Measurements from ENCODE around the gene MGMT.
"Not testable (repeated sequence)": the region's sequence is repeated elsewhere in the genome, so short reads cannot be mapped to it uniquely, and the experiment has no call there.

Gene MGMT

GRCh38 chr10:129466703-129467358 lies at the start of gene MGMT:
MGMT (plus strand) TSS chr10:129467241.
- DNase-seq (ENCODE audit: low spot score): peak; percentile 84

DNA sequence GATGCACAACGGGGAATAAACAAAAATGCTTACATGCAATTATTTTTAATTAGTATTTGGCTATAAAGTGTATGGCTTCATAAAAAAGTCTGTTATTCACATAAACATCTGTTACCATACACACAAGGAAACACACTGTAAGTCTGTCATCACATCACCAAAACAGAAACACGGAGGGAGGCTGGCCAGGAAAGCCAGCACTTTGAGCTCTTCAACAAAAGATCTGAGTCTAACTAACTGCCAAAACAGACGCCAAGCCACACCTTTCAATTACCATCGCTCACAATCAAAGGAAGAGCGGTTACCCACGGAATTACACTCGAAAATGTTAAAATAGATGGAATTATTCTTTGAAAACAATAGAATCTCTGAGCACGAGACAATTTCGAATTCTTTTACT lies 49.2 kb upstream of the MGMT start:
- no peak for DNase-seq (ENCODE audit: low spot score)

DNA sequence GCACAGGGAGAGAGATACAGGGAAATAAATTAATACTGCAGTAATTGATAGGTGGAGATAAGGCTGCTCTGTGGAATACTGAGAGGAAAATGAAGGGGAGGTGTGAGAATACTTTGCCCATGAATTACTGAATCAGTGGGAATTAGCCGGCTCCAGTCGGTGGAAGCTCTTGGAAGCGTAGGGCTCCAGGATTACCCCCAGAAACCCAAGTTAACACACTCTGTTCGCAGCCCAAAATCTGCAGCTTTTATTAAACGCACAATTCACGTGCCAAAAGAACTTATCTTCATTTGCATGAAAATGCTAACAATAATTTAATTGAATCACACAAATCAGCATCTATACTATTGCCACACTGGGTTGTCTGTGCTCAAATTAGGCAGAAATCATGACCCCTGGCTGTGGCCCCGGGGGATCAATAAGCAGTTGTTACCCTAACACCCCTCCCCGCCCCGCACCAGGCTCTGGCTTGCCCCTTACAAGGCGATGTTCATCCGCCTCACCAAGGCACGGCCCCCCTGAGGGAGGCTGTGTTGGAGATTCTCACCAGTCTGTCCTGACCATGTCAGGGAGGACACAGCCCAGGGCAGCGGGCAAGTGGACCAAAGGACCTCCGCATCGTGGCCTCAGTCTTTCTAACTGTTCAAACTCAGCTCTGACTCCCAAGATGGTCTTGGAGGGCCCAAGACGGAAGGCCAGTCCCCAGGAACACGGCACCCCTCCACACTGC lies 48.4 kb upstream of the MGMT start:
- no peak for DNase-seq (ENCODE audit: low spot score)

DNA sequence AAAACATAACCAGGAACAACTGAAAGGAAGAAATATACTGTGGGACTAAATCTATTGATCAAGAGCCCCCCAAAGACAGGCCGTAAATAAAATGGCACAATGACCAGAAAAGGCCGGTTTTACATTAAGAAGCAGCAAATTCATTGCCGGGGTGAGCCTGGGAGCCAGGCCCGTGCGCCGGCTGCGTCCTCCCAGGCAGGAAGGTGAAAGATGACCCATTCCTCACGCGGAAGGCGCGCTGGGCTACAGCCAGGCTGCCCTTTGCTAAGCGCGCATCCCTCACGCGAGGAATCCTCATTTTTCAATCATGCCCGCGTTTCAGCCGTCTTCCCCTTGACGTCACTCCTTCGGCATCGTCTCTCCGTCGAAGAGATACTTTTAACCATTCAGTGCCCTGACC lies 47.6 kb upstream of the MGMT start:
- no peak for DNase-seq (ENCODE audit: low spot score)

GRCh38 chr10:129421399-129422010 lies 45.5 kb upstream of the MGMT start:
- DNase-seq (ENCODE audit: low spot score): no peak

DNA sequence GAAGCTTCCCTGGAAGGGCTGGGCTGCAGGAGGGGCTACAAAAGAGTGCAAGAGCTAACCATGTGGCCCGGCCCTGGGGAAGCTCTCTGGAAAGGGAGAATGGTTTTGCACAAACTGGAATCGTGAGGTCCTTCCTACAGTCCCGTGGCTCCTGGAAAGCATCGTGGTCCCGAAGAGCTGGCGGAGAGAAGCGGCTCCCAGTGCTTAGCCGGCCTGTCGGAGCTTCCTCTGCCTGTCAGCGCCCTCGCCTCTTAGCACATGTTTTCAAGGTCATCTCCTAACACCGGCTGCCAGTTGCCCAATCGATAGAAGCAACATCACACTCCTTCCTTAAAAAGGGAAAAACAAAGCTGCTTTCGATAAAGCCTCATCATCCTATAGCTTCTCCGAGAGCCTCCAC lies 42.1 kb upstream of the MGMT start:
- no peak for DNase-seq (ENCODE audit: low spot score)

DNA sequence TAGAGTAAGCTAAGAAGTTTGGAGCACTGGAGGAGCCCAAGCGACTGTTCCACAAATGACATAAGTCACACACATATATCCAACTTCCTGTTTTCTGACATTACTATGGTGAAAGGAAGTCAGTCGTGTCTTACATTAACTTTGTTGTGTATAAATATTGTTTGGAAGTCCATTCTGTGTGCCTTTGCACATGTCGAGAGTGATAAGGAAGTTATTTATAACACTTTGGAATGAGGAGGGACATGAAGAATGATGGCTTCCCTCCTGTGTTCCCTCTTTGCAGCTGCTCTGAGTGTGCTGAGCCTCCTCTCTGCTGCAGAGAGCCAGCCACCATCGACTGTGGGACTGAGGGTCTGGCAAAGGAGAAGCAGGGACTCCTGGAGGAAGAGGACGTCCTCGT lies 40.4 kb upstream of the MGMT start:
- DNase-seq (ENCODE audit: low spot score): no peak

GRCh38 chr10:129433266-129433665 lies 33.8 kb upstream of the MGMT start:
- DNase-seq (ENCODE audit: low spot score): no peak

- DNase-seq (ENCODE audit: low spot score): not testable (repeated sequence)
Observed at GRCh38 chr10:129435724-129436123, 31.3 kb upstream of the MGMT start.

- DNase-seq (ENCODE audit: low spot score): no peak
Observed at GRCh38 chr10:129438024-129438423, 29.0 kb upstream of the MGMT start.

GRCh38 chr10:129440247-129440646 lies 26.8 kb upstream of the MGMT start:
- no peak for DNase-seq (ENCODE audit: low spot score)

DNA sequence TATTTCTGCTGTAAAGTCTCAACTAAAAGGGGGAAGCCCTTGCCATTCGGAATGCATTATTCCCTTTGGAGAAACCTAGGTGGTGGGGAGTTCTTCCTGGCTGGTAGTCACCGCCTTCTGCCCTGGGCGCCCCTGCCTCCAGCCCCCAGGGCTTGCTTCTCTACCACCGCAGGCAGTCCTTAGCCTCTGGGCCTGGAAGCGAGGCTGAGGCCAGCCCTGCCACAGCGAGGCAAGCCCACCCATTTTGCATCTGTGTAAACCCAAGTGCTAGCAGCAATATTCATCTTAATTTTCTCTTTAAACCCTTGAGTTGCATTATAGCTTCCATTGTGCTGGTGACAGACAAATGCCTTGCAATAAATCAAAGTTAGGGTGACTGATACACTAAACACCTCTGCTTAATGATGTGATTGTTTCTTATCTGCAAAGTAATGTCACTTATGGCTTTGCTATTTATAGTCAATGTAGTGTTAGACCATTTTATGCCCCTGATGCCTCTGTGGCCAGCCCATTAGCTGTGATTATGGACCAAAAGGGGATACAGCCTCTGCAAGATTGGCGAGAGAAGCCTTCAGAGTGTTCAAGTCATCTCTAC lies 26.2 kb upstream of the MGMT start:
- no peak for DNase-seq (ENCODE audit: low spot score)

DNA sequence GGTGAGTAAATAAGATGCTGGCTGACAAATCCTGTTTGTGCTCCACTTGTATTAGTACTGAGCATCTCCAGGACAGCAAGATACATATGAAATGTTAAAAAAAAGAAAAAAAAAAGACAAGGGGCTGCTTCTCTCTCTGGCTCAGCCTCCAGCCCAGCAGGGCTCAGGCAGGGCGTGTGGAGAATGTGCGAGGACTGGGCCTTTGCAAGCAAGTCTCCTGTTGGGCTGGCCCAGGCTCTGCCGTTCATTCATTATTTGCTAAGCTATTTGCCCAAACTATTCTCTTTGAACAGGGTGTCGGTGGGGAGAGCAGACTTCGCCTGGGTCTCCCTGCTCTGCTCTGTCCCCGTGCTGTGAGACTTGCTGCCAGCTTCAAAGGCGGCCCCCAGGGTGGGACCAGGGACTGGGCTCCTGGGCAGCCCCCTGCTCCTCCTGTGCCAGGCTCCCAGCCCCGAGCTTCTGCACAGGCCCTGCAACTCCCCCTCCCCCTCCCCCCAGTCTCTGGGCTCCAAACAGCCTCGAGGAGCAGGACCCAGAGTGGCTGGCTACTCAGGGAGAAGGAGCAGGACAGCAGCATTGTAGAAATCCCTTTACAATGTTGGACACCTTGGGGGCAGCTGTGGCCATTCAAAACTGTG lies 25.6 kb upstream of the MGMT start:
- no peak for DNase-seq (ENCODE audit: low spot score)

GRCh38 chr10:129442866-129443265 lies 24.2 kb upstream of the MGMT start:
- no peak for DNase-seq (ENCODE audit: low spot score)

GRCh38 chr10:129444359-129444758 lies 22.7 kb upstream of the MGMT start:
- DNase-seq (ENCODE audit: low spot score): no peak

GRCh38 chr10:129445436-129446182 lies 21.4 kb upstream of the MGMT start:
- no peak for DNase-seq (ENCODE audit: low spot score)

DNA sequence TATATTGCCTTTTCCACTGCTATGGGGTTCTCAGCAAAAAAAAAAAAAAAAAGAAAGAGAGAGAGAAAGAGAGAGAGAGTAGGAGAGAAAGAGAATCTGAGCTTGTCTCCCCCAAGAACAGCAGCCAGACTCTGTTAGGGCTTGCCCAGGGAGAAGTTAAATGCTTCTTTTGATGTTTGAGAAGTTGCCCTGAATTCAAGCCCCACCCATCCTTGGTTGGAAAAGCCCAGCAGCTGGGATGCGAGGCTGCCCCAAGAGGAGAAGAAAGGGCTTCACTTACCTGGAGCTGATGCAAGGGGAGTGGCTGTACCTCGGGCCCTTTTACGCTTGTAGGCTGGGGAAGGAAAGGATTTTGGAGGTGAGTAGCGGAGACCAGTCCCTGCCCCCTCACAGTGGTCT lies 20.9 kb upstream of the MGMT start:
- DNase-seq (ENCODE audit: low spot score): no peak

GRCh38 chr10:129447486-129447885 lies 19.6 kb upstream of the MGMT start:
- DNase-seq (ENCODE audit: low spot score): no peak

- no peak for DNase-seq (ENCODE audit: low spot score)
Observed at GRCh38 chr10:129448086-129448485, 19.0 kb upstream of the MGMT start.

DNA sequence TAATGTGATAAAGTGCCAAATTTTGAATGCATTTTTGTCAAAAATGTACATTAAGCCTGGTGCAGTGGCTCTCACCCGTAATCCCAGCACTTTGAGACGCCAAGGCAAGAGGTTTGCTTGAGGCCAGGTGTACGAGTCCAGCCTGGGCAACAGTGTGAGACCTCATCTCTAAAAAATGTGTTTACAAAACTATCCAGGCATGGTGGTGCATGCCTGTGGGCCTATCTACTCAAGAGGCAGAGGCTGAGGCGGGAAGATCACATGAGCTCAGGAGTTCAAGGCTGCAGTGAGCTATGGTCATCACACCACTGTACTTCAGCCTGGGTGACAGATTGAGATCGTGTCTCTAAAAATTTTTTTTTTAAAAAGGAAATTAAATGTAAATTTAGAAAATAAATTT lies 18.5 kb upstream of the MGMT start:
- no peak for DNase-seq (ENCODE audit: low spot score)

DNA sequence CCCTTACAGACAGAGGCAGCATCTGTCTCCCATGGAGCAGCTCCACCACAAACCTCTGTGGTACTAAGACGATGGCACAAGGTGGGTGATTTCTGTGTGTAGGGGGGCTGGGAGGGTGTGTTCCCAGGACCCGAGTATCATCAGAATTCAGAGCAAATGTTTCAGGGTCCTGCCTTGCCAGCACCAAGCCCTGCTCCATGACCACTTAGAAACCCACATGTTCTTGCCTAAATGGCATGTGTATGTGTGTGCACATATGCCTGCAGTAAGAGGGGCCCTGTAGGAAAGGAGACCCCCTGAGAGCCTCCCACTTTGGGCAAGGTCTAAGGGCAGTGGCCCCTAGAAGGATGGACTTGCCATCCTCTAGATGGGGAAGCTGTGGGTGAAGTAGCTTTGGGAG lies 17.1 kb upstream of the MGMT start:
- no peak for DNase-seq (ENCODE audit: low spot score)

GRCh38 chr10:129450391-129450790 lies 16.6 kb upstream of the MGMT start:
- no peak for DNase-seq (ENCODE audit: low spot score)

Measured in hepatic stellate cell (primary cell).